Lung (tissue), 12 donors: Measurements from ENCODE around the gene PAQR9. TPM values are rescaled to one million over a fixed set of nuclear protein-coding genes. Genes with fewer than 3 reads are reported as not detected.

Source experiments
- ATAC-seq: fragments of 200-7000 bp; cut with Tn5 transposase; one replicate; pipeline ENCODE4 v1.9.1; 2020; ENCODE audit warnings: moderate number of reproducible peaks; ENCODE audit not compliant: insufficient read depth, low FRiP score
- DNase-seq, 3 donors: peaks; one replicate each; pipeline ENCODE4 v3.0.0-alpha.2; 2013 to 2017
- H3K27ac ChIP-seq, 2 donors: one replicate each; pipeline ENCODE4 v1.5.1; 2013; ENCODE audit warnings: mild to moderate bottlenecking in 2 of 2, moderate library complexity in 2 of 2, control low read depth in 1 of 2, inconsistent platforms in 1 of 2, low read depth in 1 of 2, low read length in 1 of 2
- H3K27me3 ChIP-seq, 3 donors: one replicate each; pipeline ENCODE4 v1.5.1; 2013; ENCODE audit warnings: low read length in 2 of 3; ENCODE audit not compliant: control insufficient read depth in 3 of 3, insufficient read depth in 3 of 3
- H3K36me3 ChIP-seq, 4 donors: one replicate each; pipeline ENCODE4 v1.5.1; 2013; ENCODE audit warnings: low read length in 4 of 4, mild to moderate bottlenecking in 1 of 4, moderate library complexity in 1 of 4; ENCODE audit not compliant: control insufficient read depth in 4 of 4, insufficient read depth in 4 of 4
- H3K4me1 ChIP-seq, 5 donors: one replicate each; pipeline ENCODE4 v1.5.1; 2013; ENCODE audit warnings: low read length in 5 of 5, mild to moderate bottlenecking in 2 of 5, moderate library complexity in 1 of 5; ENCODE audit not compliant: control insufficient read depth in 5 of 5, insufficient read depth in 5 of 5
- H3K4me3 ChIP-seq: one replicate; pipeline ENCODE4 v1.5.1; 2013; ENCODE audit warnings: mild to moderate bottlenecking, control low read depth, moderate library complexity
- H3K9ac ChIP-seq, 2 donors: one replicate each; pipeline ENCODE4 v1.5.1; 2013; ENCODE audit warnings: low read length in 2 of 2, control low read depth in 1 of 2; ENCODE audit not compliant: insufficient read depth in 1 of 2
- H3K9me3 ChIP-seq, 4 donors: one replicate each; pipeline ENCODE4 v1.5.1; 2013; ENCODE audit warnings: low read length in 3 of 4, mild to moderate bottlenecking in 1 of 4, moderate library complexity in 1 of 4; ENCODE audit not compliant: control insufficient read depth in 4 of 4, insufficient read depth in 3 of 4
- WGBS, 2 donors: extraction: QIAGEN DNeasy Blood & Tissue Kit; methylation state at CpG; one replicate each; pipeline ENCODE4 v1.1.7; 2013; 5-methylcytosine and 5-hydroxymethylcytosine counted together
- polyA plus RNA-seq, 2 donors: library from polyadenylated mRNA; stranded (reverse); fragments of 200-250 nt; gene quantifications; one replicate each; pipeline ENCODE4 v1.2.1, GENCODE V29; 2013
- total RNA-seq, 2 donors: library from RNA; depleted of rRNA in 1 of 2; stranded (reverse); fragments of >200 nt in 1 of 2; gene quantifications; one replicate each; pipeline ENCODE4 v1.2.1, GENCODE V29; 2014 to 2021
- TF ChIP-seq, protein P1 (sequence below): IDR thresholded peaks from 2 replicates; pipeline ENCODE4 v1.5.1; 2012; ENCODE audit warnings: mild to moderate bottlenecking; ENCODE audit errors: control extremely low read depth, extremely low read depth
- donor health status: control.
- donor health status: control.
- donor health status: Bipolar disorder and iron deficiency.
- donor health status: healthy.
- donor health status: DM: yes; HTN: yes; CAD: no.

PAQR9 gene
- total and polyA plus RNA-seq, 4 donors: not detected

DNA sequence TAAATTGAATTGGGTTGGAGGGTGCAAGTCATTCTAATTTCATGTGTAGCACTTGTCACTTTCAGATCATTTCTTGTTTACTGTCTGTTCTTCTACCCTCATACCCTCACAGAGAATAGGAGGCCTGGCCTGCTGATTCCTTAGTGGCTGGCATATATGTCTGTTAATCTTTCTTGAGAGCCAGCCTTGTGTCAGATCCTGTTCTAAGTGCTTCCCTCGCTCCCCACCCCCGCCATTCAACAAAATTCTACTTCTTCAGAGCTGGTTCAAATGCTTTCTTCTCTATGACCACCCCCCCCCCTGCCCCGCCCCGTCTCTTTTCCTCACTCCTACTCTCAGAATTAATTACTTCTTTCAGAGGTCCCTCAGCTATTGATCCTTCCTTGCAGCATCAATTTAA lies 36.4 kb upstream of the PAQR9 start:
- H3K27ac ChIP-seq: peak overlapping the region in 1 of 2 donors; percentile 95
- H3K9ac ChIP-seq: peak overlapping the region in 1 of 2 donors; percentile 99
- ATAC-seq: no peak
- no peak overlapping the region for H3K4me3 ChIP-seq
- TF ChIP-seq, protein P1, sequence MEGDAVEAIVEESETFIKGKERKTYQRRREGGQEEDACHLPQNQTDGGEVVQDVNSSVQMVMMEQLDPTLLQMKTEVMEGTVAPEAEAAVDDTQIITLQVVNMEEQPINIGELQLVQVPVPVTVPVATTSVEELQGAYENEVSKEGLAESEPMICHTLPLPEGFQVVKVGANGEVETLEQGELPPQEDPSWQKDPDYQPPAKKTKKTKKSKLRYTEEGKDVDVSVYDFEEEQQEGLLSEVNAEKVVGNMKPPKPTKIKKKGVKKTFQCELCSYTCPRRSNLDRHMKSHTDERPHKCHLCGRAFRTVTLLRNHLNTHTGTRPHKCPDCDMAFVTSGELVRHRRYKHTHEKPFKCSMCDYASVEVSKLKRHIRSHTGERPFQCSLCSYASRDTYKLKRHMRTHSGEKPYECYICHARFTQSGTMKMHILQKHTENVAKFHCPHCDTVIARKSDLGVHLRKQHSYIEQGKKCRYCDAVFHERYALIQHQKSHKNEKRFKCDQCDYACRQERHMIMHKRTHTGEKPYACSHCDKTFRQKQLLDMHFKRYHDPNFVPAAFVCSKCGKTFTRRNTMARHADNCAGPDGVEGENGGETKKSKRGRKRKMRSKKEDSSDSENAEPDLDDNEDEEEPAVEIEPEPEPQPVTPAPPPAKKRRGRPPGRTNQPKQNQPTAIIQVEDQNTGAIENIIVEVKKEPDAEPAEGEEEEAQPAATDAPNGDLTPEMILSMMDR: no peak
- H3K9me3 ChIP-seq: no peaks in the 10 kb centered on the region
- H3K4me1 ChIP-seq: peaks cover 0 to 17% (median 11%) of the 10 kb centered on the region in 5 donors
- no peak for DNase-seq
- peaks cover 0 to under 1% (median 0%) of the 10 kb centered on the region in 3 donors for H3K27me3 ChIP-seq
- WGBS, 2 donors: 78 to 84% methylated on average over 4 of the region's 4 CpGs
- peaks cover 0 to 6% (median 0%) of the 10 kb centered on the region in 4 donors for H3K36me3 ChIP-seq

- no peak for ATAC-seq
- Histone ChIP-seq H3K9me3 (no peaks in the 10 kb centered on the region), H3K27me3 (peaks cover 0 to 2% (median 0%) of the 10 kb centered on the region in 3 donors), H3K4me3 (no peak overlapping the region), H3K9ac (no peak overlapping the region), H3K27ac (no peak overlapping the region), H3K36me3 (peaks cover 0 to 6% (median 0%) of the 10 kb centered on the region in 4 donors), H3K4me1 (peaks cover 0 to 17% (median 11%) of the 10 kb centered on the region in 5 donors)
- WGBS, 2 donors: 85 to 88% methylated on average over 3 of the region's 3 CpGs
- DNase-seq: no peak
- TF ChIP-seq, protein P1: no peak
These were observed 35.0 kb upstream of the PAQR9 start for GRCh38 chr3:142998439-142998838.

- ATAC-seq (no peak), DNase-seq (no peak)
- Histone ChIP-seq H3K36me3 (peaks cover 0 to 6% (median 0%) of the 10 kb centered on the region in 4 donors), H3K27me3 (peaks cover 0 to 2% (median 0%) of the 10 kb centered on the region in 3 donors), H3K9ac (no peak overlapping the region), H3K4me1 (peaks cover 0 to 9% (median 7%) of the 10 kb centered on the region in 5 donors), H3K9me3 (no peaks in the 10 kb centered on the region), H3K27ac (no peak overlapping the region), H3K4me3 (no peak overlapping the region)
- WGBS, 2 donors: 28 to 60% methylated on average over 2 of the region's 2 CpGs
- TF ChIP-seq, protein P1: no peak
These were observed 33.9 kb upstream of the PAQR9 start for GRCh38 chr3:142997330-142997729.

GRCh38 chr3:142993958-142994442 lies 30.5 kb upstream of the PAQR9 start:
- WGBS, 2 donors: 9 to 14% methylated on average over 4 of the region's 4 CpGs
- Histone ChIP-seq H3K36me3 (no peaks in the 10 kb centered on the region), H3K9me3 (no peaks in the 10 kb centered on the region), H3K4me1 (no peaks in the 10 kb centered on the region), H3K27ac (no peak overlapping the region), H3K9ac (no peak overlapping the region), H3K27me3 (peaks cover 0 to 2% (median 0%) of the 10 kb centered on the region in 3 donors), H3K4me3 (no peak overlapping the region)
- ATAC-seq (peak; percentile 50), DNase-seq (peak; percentile 65 to 83 (median 79))
- TF ChIP-seq, protein P1: peak; percentile 48
